D721Med (cell line): ENCODE data around the gene SPDL1.

Experiments used
- DNase-seq: peaks from one replicate; pipeline ENCODE4 v3.0.0; 2011; ENCODE audit warnings: low spot score; ENCODE audit not compliant: insufficient read length
- FAIRE-seq: peaks from 2 replicates; lab custom pipeline; 2011; peaks lifted over from hg19 to GRCh38; lab: Jason Lieb, UNC
- TF ChIP-seq, protein P1 (sequence below): IDR thresholded peaks from 2 replicates; pipeline ENCODE4 v1.5.1; 2012; ENCODE audit warnings: mild to moderate bottlenecking, control low read depth; ENCODE audit not compliant: insufficient read depth; ENCODE audit errors: missing control alignments

The SPDL1 gene

DNA sequence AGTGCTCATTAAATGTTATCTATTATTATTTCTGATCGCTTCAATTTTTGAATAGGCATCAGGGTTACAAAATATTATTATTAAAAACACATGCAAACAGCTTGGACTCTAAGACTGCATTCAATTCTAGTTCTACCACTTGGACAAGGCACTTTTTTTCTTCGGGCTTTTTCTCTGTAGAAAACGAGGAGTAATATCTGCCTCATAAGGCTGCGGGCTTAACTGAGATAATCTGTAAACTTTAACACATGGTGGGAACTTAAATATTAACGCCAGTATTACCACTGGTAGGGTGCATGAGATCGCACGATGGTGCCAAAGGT, 511 bp upstream of the SPDL1 start:
- TF ChIP-seq, protein P1, sequence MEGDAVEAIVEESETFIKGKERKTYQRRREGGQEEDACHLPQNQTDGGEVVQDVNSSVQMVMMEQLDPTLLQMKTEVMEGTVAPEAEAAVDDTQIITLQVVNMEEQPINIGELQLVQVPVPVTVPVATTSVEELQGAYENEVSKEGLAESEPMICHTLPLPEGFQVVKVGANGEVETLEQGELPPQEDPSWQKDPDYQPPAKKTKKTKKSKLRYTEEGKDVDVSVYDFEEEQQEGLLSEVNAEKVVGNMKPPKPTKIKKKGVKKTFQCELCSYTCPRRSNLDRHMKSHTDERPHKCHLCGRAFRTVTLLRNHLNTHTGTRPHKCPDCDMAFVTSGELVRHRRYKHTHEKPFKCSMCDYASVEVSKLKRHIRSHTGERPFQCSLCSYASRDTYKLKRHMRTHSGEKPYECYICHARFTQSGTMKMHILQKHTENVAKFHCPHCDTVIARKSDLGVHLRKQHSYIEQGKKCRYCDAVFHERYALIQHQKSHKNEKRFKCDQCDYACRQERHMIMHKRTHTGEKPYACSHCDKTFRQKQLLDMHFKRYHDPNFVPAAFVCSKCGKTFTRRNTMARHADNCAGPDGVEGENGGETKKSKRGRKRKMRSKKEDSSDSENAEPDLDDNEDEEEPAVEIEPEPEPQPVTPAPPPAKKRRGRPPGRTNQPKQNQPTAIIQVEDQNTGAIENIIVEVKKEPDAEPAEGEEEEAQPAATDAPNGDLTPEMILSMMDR = no peak
- FAIRE-seq (no peak), DNase-seq (no peak)

DNA sequence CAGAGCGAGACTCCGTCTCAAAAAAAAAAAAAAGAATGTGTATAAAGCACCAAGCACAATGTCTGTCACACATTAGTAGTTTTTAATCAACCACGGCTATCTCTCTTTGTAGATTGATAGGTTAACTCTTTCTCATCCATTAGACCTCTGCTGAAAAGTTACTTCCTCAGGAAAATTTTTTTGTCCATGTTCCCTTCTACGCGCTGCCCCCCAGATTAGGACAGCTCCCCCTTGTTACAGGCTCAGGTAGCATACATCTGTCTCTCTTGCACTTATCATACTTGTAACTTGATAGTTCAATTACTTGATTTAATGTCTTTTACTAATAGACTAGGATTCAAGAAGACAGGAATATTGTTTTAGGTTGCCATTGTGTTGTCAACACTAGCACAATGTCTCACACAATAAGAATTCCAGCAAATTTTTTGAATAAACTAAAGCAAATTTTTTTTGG, 1.5 kb downstream of the SPDL1 start:
- FAIRE-seq (no peak), DNase-seq (no peak)
- TF ChIP-seq, protein P1 = no peak

GRCh38 chr5:169590602-169591001, 7.0 kb downstream of the SPDL1 start:
- TF ChIP-seq, protein P1 = no peak
- FAIRE-seq (no peak), DNase-seq (no peak)

- TF ChIP-seq, protein P1 = no peak
- FAIRE-seq = no peak
- DNase-seq = no peak
Observed at GRCh38 chr5:169591636-169592035, 8.1 kb downstream of the SPDL1 start.

DNA sequence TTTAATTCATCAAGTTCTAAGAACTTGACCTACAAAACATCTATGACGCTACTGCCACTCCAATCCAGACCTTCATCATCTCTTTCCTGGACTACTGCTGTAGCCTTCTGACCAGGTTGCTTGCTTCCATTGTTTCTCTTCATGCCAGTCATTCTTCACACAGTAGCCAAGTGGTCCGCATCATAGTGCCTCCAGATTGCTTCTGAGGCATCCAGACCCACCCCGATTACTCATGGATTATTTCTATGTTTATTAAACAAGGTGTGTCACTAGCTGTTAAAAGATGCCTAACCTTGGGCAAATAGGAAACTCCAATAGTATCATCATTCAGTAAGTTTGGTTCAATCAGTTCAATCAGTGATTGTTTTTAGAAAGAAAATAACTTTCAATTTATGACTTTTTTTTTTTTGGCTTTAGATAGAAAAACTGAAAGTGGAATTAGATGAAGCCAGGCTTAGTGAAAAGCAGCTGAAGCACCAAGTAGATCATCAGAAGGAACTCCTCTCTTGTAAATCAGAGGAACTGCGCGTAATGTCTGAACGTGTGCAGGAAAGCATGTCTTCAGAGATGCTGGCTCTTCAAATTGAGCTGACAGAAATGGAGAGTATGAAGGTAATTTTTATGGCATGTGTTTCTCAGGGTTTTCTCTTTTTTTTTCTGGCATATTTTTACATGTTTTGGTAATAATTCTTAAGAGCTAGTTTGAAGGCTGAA, 9.5 kb downstream of the SPDL1 start:
- no peak for FAIRE-seq
- DNase-seq = no peak
- TF ChIP-seq, protein P1 = no peak

DNA sequence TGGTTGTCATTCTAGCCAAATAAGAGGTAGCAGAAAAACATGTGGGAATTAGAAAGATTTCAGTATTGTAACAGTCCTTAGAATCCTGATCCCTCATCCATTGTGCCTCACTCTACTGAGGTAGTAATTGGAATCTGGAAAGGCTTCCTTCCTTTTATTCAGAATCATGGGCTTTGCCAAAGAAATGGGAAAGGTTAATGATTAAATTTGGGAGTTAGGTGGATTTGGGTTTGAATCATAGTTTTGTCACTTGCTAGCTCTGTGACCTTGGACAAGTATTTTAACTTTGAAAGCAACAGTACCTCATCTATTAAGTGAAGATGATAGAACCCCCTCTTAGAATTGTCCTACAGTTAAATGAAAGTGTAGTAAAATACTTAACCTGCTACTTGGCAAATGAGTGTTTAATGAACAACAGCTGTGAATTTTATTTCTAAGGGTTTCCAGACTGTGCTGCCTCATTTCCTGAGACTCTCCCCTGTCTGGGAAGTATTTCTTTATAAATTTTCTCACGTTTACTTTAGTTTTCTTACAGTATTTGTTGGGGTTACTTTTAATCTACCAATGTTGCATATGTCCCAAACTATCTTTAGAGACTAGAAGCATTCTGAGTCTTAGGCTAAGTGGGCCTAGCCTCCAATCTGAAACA, 11.7 kb downstream of the SPDL1 start:
- DNase-seq = no peak
- FAIRE-seq = no peak
- TF ChIP-seq, protein P1 = no peak

DNA sequence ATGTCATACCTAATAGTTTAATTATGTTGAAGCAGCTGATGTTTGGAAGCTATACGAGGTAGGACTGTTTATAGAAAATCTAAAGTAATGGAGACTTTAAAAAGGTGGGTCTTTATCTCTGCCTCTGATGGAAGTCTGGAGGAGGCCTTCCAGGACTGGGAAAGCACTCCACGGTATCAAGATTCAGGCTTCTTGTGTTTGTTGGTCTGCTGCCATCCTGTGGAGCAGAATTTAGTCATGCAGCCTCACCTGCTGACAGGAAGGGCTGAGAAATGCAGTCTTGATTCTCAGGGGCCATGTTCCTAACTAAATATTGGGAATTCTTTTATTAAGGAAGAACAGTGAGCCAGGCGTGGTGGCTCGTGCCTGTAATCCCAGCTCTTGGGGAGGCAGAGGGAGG, 15.9 kb downstream of the SPDL1 start:
- no peak for FAIRE-seq
- no peak for DNase-seq
- TF ChIP-seq, protein P1 = no peak
